ENCODE measurements around the gene TK1.

GRCh38 chr17:78232859-78233173 lies 46.0 kb upstream of the TK1 start:
- TF ChIP-seq CTCF (IDR thresholded peaks at IDR 0.05) (no peak), POLR2AphosphoS5 (IDR thresholded peaks at IDR 0.05; ENCODE audit: low read depth, low read length) (no peak), REST (IDR thresholded peaks at IDR 0.05; ENCODE audit: insufficient read depth in 1 of 2, low read depth in 2 of 2, low read length in 1 of 2) (no peak), SIN3A (IDR thresholded peaks at IDR 0.05; ENCODE audit: borderline replicate concordance, insufficient read depth, low read depth, low read length) (no peak)
